ENCODE results near the gene SOX18.
A peak's percentile ranks its signal among the peaks of the same experiment; 100 is the strongest.
"Not testable (repeated sequence)": the region's sequence is repeated elsewhere in the genome, so short reads cannot be mapped to it uniquely, and the experiment has no call there.

SOX18 gene

DNA sequence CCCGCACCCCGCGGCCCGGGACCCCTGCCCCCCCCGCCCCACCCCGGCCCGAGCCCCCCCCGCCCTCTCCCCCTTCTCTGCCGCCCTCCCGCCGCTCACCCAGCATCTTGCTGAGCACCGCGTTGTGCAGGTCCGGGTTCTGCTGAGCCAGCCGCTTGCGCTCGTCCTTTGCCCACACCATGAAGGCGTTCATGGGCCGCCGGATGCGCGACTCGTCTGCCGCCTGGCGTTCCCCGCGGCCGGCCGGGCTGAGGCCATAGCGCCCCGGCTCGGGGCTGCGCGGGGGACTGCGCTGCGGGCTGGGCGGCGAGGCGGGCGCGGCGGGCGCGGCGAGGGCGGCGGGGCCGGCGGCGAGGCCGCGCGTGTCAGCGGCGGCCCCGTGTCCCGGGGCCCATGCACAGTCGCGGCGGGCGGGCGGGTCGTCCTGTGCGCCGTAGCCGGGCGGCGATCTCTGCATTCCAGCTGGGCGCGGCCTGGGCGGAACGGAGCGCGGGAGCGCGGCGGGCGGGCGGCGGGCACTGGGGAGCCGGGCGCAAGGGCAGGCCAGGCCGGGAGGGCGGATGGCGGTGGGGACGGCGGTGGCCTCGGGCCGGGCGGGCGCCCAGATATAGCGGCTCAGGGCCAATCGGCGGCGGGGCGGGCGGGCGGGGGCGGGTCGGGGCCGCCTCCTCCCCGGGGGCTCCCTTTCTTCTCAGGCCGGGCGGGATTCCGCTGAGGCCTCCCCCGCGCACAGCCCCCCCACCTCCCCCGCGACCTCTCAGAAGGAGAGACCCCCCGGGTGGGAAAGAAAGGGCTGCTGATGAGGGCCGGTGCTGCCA is at the start of gene SOX18:
Gene SOX18 (minus strand): TSS at position 580 of the 818 bp plus-strand sequence. CDS start 123 bp downstream, at position 457.
- DNase-seq, result peak in 1 of 2 donors; percentile 37

GRCh38 chr20:64098471-64099013 is 49.1 kb upstream of the SOX18 start:
- no peak for DNase-seq

DNA sequence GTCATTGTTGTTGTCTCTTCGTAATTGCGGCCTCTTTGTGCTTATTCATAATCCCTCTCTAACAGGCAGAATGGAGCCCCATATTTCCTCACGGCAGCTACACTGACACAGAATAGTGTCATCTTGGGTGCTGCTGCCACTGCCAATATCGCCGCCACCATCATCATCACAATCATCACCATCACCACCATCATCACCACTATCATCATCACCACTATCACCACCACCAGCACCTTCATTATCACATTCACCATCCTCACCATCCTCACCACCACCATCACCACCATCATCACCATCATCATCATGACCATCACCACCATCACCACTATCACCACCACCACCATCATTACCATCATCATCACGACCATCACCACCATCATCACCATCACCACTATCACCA is 47.1 kb upstream of the SOX18 start:
- no peak for DNase-seq

DNA sequence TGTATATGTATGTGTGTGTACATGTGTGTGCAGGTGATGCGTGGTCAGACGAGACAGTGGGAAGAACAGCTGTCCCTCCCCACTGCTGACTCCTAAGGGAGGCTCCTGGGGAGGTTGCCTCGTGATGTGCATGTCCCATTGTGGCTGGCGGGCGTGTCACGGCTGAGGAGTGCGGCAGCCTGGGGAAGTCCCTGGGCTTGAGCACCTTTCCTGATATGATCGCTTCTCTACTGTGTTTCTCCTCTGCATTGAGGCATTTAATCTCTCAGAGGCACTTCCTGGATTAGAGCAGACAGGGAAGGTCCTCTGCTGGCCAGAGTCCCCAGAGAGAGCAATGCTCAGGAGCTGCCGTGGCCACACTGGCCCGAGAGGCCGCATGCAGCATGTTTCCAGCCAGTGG is 46.5 kb upstream of the SOX18 start:
- no peak for DNase-seq

GRCh38 chr20:64095455-64095854 is 46.0 kb upstream of the SOX18 start:
- DNase-seq, result no peak

GRCh38 chr20:64093013-64093503 is 43.6 kb upstream of the SOX18 start:
- DNase-seq, result no peak

DNA sequence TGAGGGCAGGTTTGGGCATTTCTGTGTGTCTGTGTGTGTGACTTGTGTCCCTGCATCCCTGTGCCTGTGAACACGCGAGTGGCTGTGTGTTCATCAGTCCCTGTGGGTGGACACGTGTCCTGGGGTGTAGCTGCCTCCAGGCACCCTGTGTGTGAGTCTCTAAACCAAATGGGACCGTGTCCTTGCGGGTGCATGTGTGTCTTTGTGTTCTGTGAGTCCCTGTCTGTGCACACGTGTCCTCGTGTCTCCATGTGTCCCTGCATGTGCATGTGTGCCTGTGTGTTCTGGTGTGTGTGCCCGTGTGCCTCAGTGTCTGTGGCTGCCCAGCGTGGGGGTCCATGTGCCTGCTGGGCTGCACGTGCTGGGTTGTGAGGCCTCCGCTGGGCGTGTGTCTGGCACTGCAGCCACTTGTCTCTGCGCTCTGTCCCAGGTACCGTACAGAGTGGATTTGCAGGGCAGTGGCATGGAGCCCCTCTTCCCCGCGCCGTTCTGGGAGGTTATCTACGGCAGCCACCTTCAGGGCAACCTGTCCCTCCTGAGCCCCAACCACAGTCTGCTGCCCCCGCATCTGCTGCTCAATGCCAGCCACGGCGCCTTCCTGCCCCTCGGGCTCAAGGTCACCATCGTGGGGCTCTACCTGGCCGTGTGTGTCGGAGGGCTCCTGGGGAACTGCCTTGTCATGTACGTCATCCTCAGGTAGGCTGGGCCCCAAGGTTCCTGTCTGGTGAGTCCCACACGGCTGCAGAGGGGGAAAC is 43.0 kb upstream of the SOX18 start:
- no peak for DNase-seq

DNA sequence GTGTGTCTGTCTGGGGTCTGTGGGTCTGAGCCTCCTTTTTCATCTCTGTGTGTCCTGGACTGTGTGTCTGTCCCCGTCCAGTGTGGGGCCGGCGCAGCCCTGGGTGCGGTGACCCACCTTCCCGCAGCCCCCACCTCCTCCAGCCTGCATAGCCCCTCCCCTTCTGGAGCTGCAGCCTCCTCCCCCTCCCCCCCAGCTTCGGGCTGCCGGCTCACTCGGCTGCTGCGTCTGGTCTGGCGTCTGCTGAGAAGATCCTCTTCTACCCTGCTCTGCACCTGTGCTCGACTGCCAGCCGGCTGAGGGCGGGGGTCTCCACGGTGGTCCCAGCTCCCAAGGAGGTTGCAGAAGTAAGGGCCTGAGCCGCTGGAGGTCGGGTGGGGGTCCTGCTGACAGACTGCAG is 42.3 kb upstream of the SOX18 start:
- DNase-seq, result no peak

GRCh38 chr20:64091340-64091739 is 41.9 kb upstream of the SOX18 start:
- DNase-seq, result no peak

DNA sequence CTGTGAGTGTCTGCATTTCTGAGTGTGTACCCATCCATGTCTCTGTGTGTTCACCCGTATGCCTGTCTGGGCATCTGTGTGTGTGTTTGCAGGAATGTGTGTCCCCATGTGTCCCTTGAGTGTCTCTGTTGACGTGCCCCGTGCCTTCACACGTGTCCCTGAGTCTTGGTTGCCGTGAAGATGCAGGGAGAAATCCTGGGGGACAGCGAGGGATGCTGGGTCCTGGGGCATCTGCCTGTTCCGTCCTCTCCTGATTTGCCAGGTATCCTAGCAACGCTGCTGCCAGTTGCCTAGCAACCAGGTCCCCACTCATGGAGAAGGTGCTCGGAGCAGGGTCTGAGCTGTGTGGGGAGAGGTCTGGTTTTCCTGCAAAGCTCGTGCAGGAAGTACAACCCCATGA is 40.7 kb upstream of the SOX18 start:
- no peak for DNase-seq

GRCh38 chr20:64088586-64088985 is 39.1 kb upstream of the SOX18 start:
- DNase-seq, result not testable (repeated sequence)

DNA sequence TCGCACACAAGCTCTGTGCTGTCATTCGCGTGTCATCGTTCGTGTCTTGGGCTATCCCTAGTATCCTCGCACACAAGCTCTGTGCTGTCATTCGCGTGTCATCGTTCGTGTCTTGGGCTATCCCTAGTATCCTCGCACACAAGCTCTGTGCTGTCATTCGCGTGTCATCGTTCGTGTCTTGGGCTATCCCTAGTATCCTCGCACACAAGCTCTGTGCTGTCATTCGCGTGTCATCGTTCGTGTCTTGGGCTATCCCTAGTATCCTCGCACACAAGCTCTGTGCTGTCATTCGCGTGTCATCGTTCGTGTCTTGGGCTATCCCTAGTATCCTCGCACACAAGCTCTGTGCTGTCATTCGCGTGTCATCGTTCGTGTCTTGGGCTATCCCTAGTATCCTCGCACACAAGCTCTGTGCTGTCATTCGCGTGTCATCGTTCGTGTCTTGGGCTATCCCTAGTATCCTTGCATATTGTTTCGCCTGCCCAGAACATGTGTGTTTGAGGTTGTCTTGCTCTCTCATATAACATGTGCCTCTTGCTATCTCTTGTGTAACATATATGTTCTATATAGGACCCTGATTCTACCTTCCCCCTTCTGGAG is 37.9 kb upstream of the SOX18 start:
- DNase-seq, result not testable (repeated sequence)

DNA sequence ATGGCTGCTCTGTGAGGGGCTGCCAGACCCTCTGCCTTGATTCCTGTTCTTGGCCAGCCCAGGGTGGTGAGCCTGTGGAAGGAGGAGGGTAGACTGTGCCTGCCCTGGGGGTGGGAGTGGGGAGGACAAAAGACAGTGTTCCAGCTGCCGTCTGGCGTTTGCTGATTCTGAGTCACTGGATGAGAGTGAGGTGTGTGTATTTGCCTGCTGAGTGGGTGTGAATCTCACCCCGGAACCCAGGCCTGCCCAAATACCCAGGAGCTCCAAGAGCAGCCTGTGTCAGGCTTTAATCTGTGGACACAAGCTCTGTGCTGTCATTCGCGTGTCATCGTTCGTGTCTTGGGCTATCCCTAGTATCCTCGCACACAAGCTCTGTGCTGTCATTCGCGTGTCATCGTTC is 37.4 kb upstream of the SOX18 start:
- DNase-seq, result no peak

DNA sequence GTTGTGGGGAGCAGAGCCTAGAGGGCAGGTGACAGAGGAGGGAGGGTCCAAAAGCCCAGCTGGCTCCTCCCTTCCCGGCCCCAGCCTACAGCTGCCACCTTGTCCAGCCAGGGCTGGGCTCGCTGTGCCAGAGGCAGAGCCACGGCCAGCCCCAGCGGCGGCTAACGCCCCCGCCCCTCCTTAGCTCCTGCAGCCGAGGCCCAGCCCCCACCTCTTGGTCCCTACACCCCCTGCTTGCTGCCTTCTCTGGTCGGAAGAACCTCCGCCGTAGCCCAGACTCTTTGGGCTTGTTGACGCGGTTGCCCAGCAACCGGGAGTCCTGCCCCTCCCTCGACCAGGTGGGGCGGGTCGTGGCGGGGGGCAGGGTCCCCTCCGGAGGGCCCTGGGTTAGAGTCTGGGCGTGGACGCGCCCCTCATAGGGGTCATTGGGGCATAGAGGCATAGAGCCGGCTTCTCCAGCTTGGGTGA is 35.3 kb upstream of the SOX18 start:
- no peak for DNase-seq

DNA sequence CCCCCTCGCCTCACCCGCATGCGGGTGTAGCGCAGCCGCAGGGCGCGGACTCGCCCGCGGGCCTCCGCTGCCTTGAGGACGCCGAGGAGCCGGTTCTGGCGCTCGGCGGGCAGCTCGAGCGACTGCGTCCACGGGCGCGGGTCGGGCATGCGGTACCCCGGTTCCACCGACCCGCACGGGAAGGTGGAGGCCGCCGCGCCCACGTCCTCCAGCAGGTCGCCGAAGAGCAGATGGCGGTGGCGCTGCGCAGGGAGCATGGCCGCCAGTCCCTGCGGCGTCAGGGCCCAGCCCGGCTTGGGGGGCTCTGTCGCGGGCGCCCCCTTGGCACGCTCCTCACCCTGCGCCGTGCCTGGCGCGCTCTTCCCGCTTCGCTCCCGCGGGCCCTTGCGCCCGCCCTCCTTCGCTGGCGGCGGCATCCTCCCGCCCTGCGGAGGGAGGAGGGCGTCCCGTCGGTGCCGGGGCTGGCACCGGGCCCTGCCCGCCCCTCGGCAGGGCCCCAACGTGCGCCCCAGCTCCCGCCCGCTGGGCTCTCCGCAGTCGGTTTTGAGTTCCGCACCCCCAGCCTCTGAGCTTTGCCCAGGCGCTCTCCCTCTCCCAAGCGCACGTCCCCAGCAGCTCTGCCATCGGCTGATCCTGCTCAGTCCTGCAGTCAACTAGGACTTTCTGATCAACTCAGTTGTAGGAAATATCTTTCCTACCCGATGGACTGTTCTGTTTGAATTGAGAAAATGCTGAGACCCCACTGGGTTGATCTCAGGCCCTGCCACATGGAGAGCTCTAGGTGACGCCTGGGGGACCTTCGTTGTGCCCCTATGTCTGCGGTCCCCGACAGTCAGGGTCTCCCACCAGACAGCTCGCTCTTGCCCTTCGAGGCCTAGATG is 34.6 kb upstream of the SOX18 start, which contains the start of gene LKAAEAR1:
Gene LKAAEAR1 (minus strand): TSS at position 595 of the 881 bp plus-strand sequence. CDS start 179 bp downstream, at position 416.
- no peak for DNase-seq

- peak; percentile 72 to 79 for DNase-seq
These were observed 34.0 kb upstream of the SOX18 start for GRCh38 chr20:64083378-64083803.

DNA sequence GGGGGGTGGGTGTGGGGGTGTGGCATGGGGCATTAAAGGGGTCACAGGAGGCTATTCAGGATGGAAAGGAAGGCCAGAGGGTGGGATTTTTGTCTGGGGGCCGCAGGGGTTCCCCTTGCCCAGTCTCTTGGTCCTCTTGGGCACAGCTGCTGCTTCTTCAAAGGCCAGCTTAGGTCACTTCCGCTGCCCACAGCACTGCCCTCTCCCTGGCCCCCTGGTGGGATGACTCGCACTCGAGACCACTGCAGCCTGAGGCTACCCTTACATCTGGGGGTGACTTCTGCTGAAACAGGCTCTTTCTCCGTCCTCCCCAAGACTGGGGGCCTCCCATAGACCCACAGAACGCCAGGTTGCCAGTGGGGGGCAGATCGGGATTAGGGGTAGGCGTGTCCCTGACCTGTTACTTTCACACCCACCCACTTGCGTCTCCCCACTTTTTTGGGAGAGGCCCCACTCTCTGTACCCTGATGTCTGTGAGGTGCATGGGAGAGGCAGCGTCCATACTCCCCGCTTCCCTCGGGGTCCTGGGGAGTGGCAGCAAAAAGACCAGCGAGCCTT is 33.5 kb upstream of the SOX18 start:
- DNase-seq, result no peak

DNA sequence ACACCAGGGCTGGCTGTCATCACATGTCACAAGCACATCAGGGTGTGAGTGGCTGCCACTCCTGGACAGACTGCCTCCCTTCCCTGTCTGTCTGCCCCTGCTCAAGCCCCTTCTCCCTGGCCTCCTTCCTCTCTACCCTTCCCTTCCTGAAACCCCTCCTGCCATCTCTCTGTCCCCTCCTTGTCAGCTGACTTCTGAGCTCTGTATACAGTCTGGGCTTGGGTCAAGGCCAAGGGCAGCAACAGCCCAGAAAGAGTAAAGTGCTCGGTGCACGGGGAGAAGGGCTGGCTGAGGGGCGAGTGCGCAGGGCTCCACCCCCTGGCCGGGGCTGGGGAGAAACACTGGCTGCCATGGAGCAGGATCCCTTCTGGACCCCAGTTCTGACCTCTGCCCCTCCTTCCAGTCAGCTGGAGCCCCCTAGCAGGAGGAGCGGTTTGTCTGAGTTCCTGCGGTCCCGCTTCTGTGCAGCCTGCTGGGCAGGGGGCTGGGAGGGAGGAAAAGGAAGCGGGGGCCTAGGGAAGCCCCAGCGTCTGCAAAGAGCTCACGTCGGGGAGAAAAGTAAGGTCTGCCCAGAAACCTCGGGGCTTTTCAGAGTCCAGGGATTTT is 32.8 kb upstream of the SOX18 start:
- no peak for DNase-seq

DNA sequence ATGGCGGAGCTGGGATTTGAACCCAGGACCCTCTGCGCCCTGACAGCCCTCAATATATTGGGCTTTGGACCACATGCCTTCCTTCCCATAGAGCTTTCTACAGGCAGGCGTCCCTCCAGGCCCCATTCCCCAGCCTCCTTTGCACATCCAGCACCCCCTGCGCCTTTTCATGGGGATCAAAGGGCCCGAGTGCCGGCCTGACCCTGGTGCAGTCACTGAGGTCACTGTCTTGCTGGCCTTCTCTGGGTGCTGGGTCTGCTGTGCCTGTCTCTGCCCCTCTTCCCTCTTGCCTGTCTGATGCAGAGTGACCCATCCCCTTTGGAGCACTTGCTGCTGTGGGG is 32.2 kb upstream of the SOX18 start:
- no peak for DNase-seq

- no peak for DNase-seq
These were observed 31.6 kb upstream of the SOX18 start for GRCh38 chr20:64080813-64081623.

Data from CD4-positive, alpha-beta T cell treated with Interferon alpha-2 for 1 hour (primary cell).